IMR-90 (cell line): ENCODE results near the gene ATF7IP2. TPM values are rescaled to one million over a fixed set of nuclear protein-coding genes. Genes with fewer than 3 reads are reported as not detected.
"Not testable (repeated sequence)": the region's sequence is repeated elsewhere in the genome, so short reads cannot be mapped to it uniquely, and the experiment has no call there.

Experiments used
- ATAC-seq: fragments of 200-7000 bp; cut with Tn5 transposase; 2 replicates; pipeline ENCODE4 v1.9.1; 2020; ENCODE audit warnings: low read depth, mild to moderate bottlenecking, moderate library complexity
- BruUV-seq: library from RNA; stranded (reverse); fragments of 400-500 nt; replicated peaks from 2 replicates; lab custom pipeline; 2021; lab: Mats Ljungman, UMichigan
- CTCF ChIA-PET: fragments of 300-600 bp; formaldehyde crosslinking; extraction: SDS; loops from one replicate; lab custom pipeline; 2021; ENCODE audit warnings: antibody characterized with exemption; lab: Yijun Ruan, JAX
- POLR2A ChIA-PET: fragments of 300-600 bp; sonication (Branson Sonifier 250); formaldehyde crosslinking; loops from one replicate; lab custom pipeline; 2022; ENCODE audit warnings: antibody characterized with exemption; ENCODE audit not compliant: unreplicated experiment; lab: Charles Lee
- DNase-seq: peaks from one replicate; pipeline ENCODE4 v3.0.0; 2013
- H2AFZ ChIP-seq: replicated peaks from 2 replicates; pipeline ENCODE3; 2013; ENCODE audit warnings: low read length, mild to moderate bottlenecking; ENCODE audit not compliant: poor library complexity
- H2AK5ac ChIP-seq: 2 replicates; pipeline ENCODE4 v1.6.1; 2013; ENCODE audit warnings: low read depth, low read length, inconsistent platforms
- H2AK9ac ChIP-seq: replicated peaks from 2 replicates; pipeline ENCODE3; 2013; ENCODE audit warnings: mild to moderate bottlenecking, low read depth, low read length, moderate library complexity; ENCODE audit not compliant: poor library complexity
- H2BK120ac ChIP-seq: 2 replicates; pipeline ENCODE4 v1.6.1; 2013; ENCODE audit warnings: low read depth, low read length, inconsistent platforms
- H2BK15ac ChIP-seq: 3 replicates; pipeline ENCODE4 v1.6.1; 2013; ENCODE audit warnings: low read depth, low read length, inconsistent platforms
- H2BK20ac ChIP-seq: 2 replicates; pipeline ENCODE4 v1.6.1; 2013; ENCODE audit warnings: low read depth, mild to moderate bottlenecking, inconsistent platforms, low read length, moderate library complexity
- H2BK5ac ChIP-seq: 2 replicates; pipeline ENCODE4 v1.6.1; 2013; ENCODE audit warnings: mild to moderate bottlenecking, low read depth, low read length, inconsistent platforms; ENCODE audit not compliant: poor library complexity, severe bottlenecking
- H3K14ac ChIP-seq: replicated peaks from 2 replicates; pipeline ENCODE4 v1.6.1; 2013; ENCODE audit warnings: low read depth, low read length, inconsistent platforms
- H3K18ac ChIP-seq: 2 replicates; pipeline ENCODE4 v1.6.1; 2013; ENCODE audit warnings: low read depth, low read length, control low read depth
- H3K23ac ChIP-seq: 2 replicates; pipeline ENCODE4 v1.6.1; 2013; ENCODE audit warnings: low read depth, low read length, inconsistent platforms
- H3K27ac ChIP-seq: 2 replicates; pipeline ENCODE4 v1.5.1; 2013; ENCODE audit warnings: mild to moderate bottlenecking, control low read depth, low read length; ENCODE audit not compliant: insufficient read depth
- H3K27me3 ChIP-seq: 2 replicates; pipeline ENCODE4 v1.6.1; 2013; ENCODE audit warnings: low read length; ENCODE audit not compliant: control insufficient read depth, insufficient read depth
- H3K36me3 ChIP-seq: 2 replicates; pipeline ENCODE4 v1.6.1; 2013; ENCODE audit warnings: low read length, mixed read lengths; ENCODE audit not compliant: control insufficient read depth, insufficient read depth
- H3K4ac ChIP-seq: 2 replicates; pipeline ENCODE4 v1.6.1; 2013; ENCODE audit warnings: low read depth, low read length, inconsistent platforms
- H3K4me1 ChIP-seq: 2 replicates; pipeline ENCODE4 v1.6.1; 2013; ENCODE audit warnings: low read length, mixed read lengths; ENCODE audit not compliant: control insufficient read depth, insufficient read depth
- H3K4me2 ChIP-seq: 2 replicates; pipeline ENCODE4 v1.6.1; 2013; ENCODE audit warnings: low read depth, mild to moderate bottlenecking, control low read depth, low read length, moderate library complexity
- H3K4me3 ChIP-seq: 2 replicates; pipeline ENCODE4 v1.5.1; 2013; ENCODE audit warnings: low read depth, mild to moderate bottlenecking, control low read depth, low read length, moderate library complexity; ENCODE audit not compliant: insufficient read depth
- H3K56ac ChIP-seq: 2 replicates; pipeline ENCODE4 v1.6.1; 2013; ENCODE audit warnings: low read length, inconsistent platforms; ENCODE audit not compliant: insufficient read depth; ENCODE audit errors: extremely low read depth
- H3K79me1 ChIP-seq, 2 experiments: 2 replicates each; pipeline ENCODE4 v1.6.1; 2013; ENCODE audit warnings: low read length in 2 of 2, inconsistent platforms in 1 of 2, low read depth in 1 of 2
- H3K9ac ChIP-seq: 2 replicates; pipeline ENCODE4 v1.6.1; 2013; ENCODE audit warnings: low read depth, low read length, control low read depth
- H3K9me1 ChIP-seq: 2 replicates; pipeline ENCODE4 v1.6.1; 2013; ENCODE audit warnings: low read length, inconsistent platforms; ENCODE audit not compliant: insufficient read depth
- H3K9me3 ChIP-seq: 2 replicates; pipeline ENCODE4 v1.6.1; 2013; ENCODE audit warnings: low read length; ENCODE audit not compliant: control insufficient read depth, insufficient read depth
- H4K20me1 ChIP-seq: 2 replicates; pipeline ENCODE4 v1.6.1; 2013; ENCODE audit warnings: low read length, inconsistent platforms; ENCODE audit not compliant: insufficient read depth
- H4K5ac ChIP-seq: 2 replicates; pipeline ENCODE4 v1.6.1; 2013; ENCODE audit warnings: mild to moderate bottlenecking, low read depth, low read length, control low read depth
- H4K8ac ChIP-seq, 2 experiments: 2 replicates each; pipeline ENCODE4 v1.6.1; 2013; ENCODE audit warnings: low read depth in 2 of 2, low read length in 2 of 2, control low read depth in 1 of 2, inconsistent platforms in 1 of 2
- H4K91ac ChIP-seq: 2 replicates; pipeline ENCODE4 v1.6.1; 2013; ENCODE audit warnings: low read depth, low read length, inconsistent platforms; ENCODE audit not compliant: insufficient read depth
- BHLHE40 ChIP-seq: fragments of 150-350 bp; IDR thresholded peaks from 2 replicates; pipeline ENCODE4 v1.6.1; 2016; ENCODE audit warnings: mild to moderate bottlenecking, low read depth, low read length
- ELK1 ChIP-seq: fragments of 150-350 bp; IDR thresholded peaks from 2 replicates; pipeline ENCODE4 v1.6.1; 2016; ENCODE audit warnings: low read depth, mild to moderate bottlenecking, low read length, moderate library complexity, borderline replicate concordance
- MAZ ChIP-seq: IDR thresholded peaks from 2 replicates; pipeline ENCODE4 v1.6.1; 2012; ENCODE audit warnings: low read depth, mild to moderate bottlenecking, low read length, improper control_type of control experiment, moderate library complexity, borderline replicate concordance
- POLR2A ChIP-seq: IDR thresholded peaks from 2 replicates; pipeline ENCODE4 v1.6.1; 2012; ENCODE audit warnings: mild to moderate bottlenecking, low read depth, low read length
- RCOR1 ChIP-seq: IDR thresholded peaks from 2 replicates; pipeline ENCODE4 v1.6.1; 2012; ENCODE audit warnings: mild to moderate bottlenecking, low read length, improper control_type of control experiment; ENCODE audit not compliant: insufficient replicate concordance
- RFX5 ChIP-seq: IDR thresholded peaks from 2 replicates; pipeline ENCODE4 v1.8.0; 2012; ENCODE audit warnings: low read depth, mild to moderate bottlenecking, low read length, moderate library complexity
- SMC3 ChIP-seq: fragments of 150-350 bp; IDR thresholded peaks from 2 replicates; pipeline ENCODE4 v1.6.1; 2016; ENCODE audit warnings: low read depth, mild to moderate bottlenecking, antibody characterized with exemption, low read length, moderate library complexity
- WGBS, 2 experiments: methylation state at CpG; one replicate each; pipeline versions ENCODE4 v1.1.5 to v1.1.7; 2013; ENCODE audit warnings: missing lambda C conversion rate in 2 of 2; ENCODE audit not compliant: insufficient read length in 1 of 2; ENCODE audit errors: extremely low coverage in 2 of 2; 5-methylcytosine and 5-hydroxymethylcytosine counted together
- dilution Hi-C: fragments of 300-500 bp; cut with HindIII; formaldehyde crosslinking; loops from one replicate; pipeline ENCODE4 v1.14.3; 2018; ENCODE audit warnings: low sequenced_read_pairs; ENCODE audit not compliant: unreplicated experiment
- in situ Hi-C: fragments of 300-500 bp; cut with MboI; formaldehyde crosslinking; loops from 3 replicates; pipeline ENCODE4 v1.14.3; 2019; ENCODE audit warnings: low sequenced_read_pairs, inconsistent platforms, mixed read lengths
- intact Hi-C: fragments of 100-400 bp; cut with micrococcal nuclease; formaldehyde crosslinking; loops from 2 replicates; pipeline ENCODE4 v1.10.0; 2022
- polyA plus RNA-seq, 3 experiments: library from polyadenylated mRNA; depleted of rRNA; stranded (reverse); fragments of >200 nt; gene quantifications; 2 replicates each; pipeline ENCODE4 v1.2.3, GENCODE V29; 2012; ENCODE audit warnings: low replicate concordance in 1 of 3
- total RNA-seq: library from RNA; depleted of rRNA; stranded (reverse); fragments of >200 nt; gene quantifications from 2 replicates; pipeline ENCODE4 v1.2.3, GENCODE V29; 2012

The ATF7IP2 gene
- total and polyA plus RNA-seq, 2 of the 4 experiments (the other 2 are of a cell fraction) = 2.7 to 3.6 TPM

GRCh38 chr16:10504404-10504885, 118.6 kb downstream of the ATF7IP2 start:
- no peaks in the 10 kb centered on the region for H3K79me1 ChIP-seq
- no peak overlapping the region for H2AK9ac ChIP-seq
- in situ Hi-C loops = loop anchor here (10.0 to 25.0 kb wide), 2 partner anchors 1340 to 1492 kb away; no protein-coding TSS in a partner anchor
- no peak overlapping the region for H2AK5ac ChIP-seq
- WGBS, 2 experiments = no CpG with 5 or more reads among the region's 2 CpGs
- BruUV-seq = no TSS peak
- no peak for ATAC-seq
- no peaks in the 10 kb centered on the region for H3K36me3 ChIP-seq
- H3K23ac ChIP-seq = no peak overlapping the region
- H2BK15ac ChIP-seq = no peak overlapping the region
- dilution Hi-C loops = no loop called here
- no peak overlapping the region for H4K5ac ChIP-seq
- ChIA-PET CTCF (interaction anchor here (0.7 kb wide), 1 partner anchor 414 kb away, joined by 4 read pairs; no protein-coding TSS in a partner anchor), POLR2A (interaction anchor here (0.6 kb wide), 1 partner anchor 435 kb away, joined by 10 read pairs; no protein-coding TSS in a partner anchor)
- H4K91ac ChIP-seq = no peak overlapping the region
- no peaks in the 10 kb centered on the region for H3K9me3 ChIP-seq
- H3K27ac ChIP-seq = no peak overlapping the region
- no peak overlapping the region for H3K56ac ChIP-seq
- no peaks in the 10 kb centered on the region for H3K4me1 ChIP-seq
- H3K18ac ChIP-seq = no peak overlapping the region
- no peak overlapping the region for H4K8ac ChIP-seq
- no peak overlapping the region for H3K4me2 ChIP-seq
- no peak overlapping the region for H2BK20ac ChIP-seq
- no peak overlapping the region for H3K4me3 ChIP-seq
- no peak overlapping the region for H2AFZ ChIP-seq
- H4K20me1 ChIP-seq = no peaks in the 10 kb centered on the region
- H3K9ac ChIP-seq = no peak overlapping the region
- intact Hi-C loops = no loop called here
- H3K9me1 ChIP-seq = no peaks in the 10 kb centered on the region
- H2BK5ac ChIP-seq = no peak overlapping the region
- H3K4ac ChIP-seq = no peak overlapping the region
- no peak for DNase-seq
- TF ChIP-seq MAZ (no peak), SMC3 (no peak), POLR2A (no peak), ELK1 (no peak), BHLHE40 (no peak), RCOR1 (no peak), RFX5 (no peak)
- H2BK120ac ChIP-seq = no peak overlapping the region
- H3K14ac ChIP-seq = no peak overlapping the region
- H3K27me3 ChIP-seq = no peaks in the 10 kb centered on the region

- H4K91ac ChIP-seq, H3K56ac ChIP-seq, H2BK15ac ChIP-seq, POLR2A ChIA-PET, H3K9ac ChIP-seq, BruUV-seq, DNase-seq, H3K4ac ChIP-seq, ATAC-seq, H2BK120ac ChIP-seq, H4K20me1 ChIP-seq, H4K5ac ChIP-seq, H3K27me3 ChIP-seq, H3K36me3 ChIP-seq, H3K9me3 ChIP-seq, H3K27ac ChIP-seq, H3K23ac ChIP-seq, H3K4me2 ChIP-seq, H3K4me3 ChIP-seq, H3K9me1 ChIP-seq, H3K79me1 ChIP-seq, intact Hi-C loops, H2AK5ac ChIP-seq, H3K4me1 ChIP-seq, H2BK5ac ChIP-seq, H2BK20ac ChIP-seq, dilution Hi-C loops, H2AK9ac ChIP-seq, H2AFZ ChIP-seq, H4K8ac ChIP-seq, H3K14ac ChIP-seq, H3K18ac ChIP-seq: not testable (repeated sequence)
- WGBS, 2 experiments = no CpG with 5 or more reads among the region's 3 CpGs
- in situ Hi-C loops = loop anchor here (10.0 to 25.0 kb wide), 2 partner anchors 1340 to 1493 kb away; no protein-coding TSS in a partner anchor
- CTCF ChIA-PET = interaction anchor here (0.7 kb wide), 1 partner anchor 413 kb away, joined by 4 read pairs; no protein-coding TSS in a partner anchor
These were observed 119.4 kb downstream of the ATF7IP2 start for GRCh38 chr16:10505286-10505685.
